MM.1S (cell line): ENCODE measurements around the gene RNF220.

Experiments used
- CTCF ChIP-seq: fragments of 300-600 bp; sonication (generic); IDR thresholded peaks from 2 replicates; pipeline ENCODE4 v1.5.1; 2016; ENCODE audit warnings: antibody characterized with exemption, low read length, mixed read lengths
- EZH2 ChIP-seq: fragments of 300-600 bp; sonication (generic); optimal IDR thresholded peaks from 2 replicates; pipeline ENCODE3; 2017; ENCODE audit warnings: low read depth, mild to moderate bottlenecking, antibody characterized with exemption, low read length, mixed read lengths
- EZH2phosphoT487 ChIP-seq: fragments of 300-600 bp; sonication (generic); IDR thresholded peaks from 2 replicates; pipeline ENCODE4 v1.6.1; 2018; ENCODE audit warnings: antibody characterized with exemption, low read length

- no peak for TF ChIP-seq CTCF
- no peak for TF ChIP-seq EZH2
- TF ChIP-seq EZH2phosphoT487, result no peak
Observed at GRCh38 chr1:44553127-44553758, 148.2 kb downstream of the RNF220 start.
